PC-3 (cell line): ENCODE data around the gene ABCF3. TPM values are rescaled to one million over a fixed set of nuclear protein-coding genes. Genes with fewer than 3 reads are reported as not detected.

Source experiments
- ATAC-seq: fragments of 200-7000 bp; cut with Tn5 transposase; 2 replicates; pipeline ENCODE4 v1.9.1; 2020; ENCODE audit warnings: mild to moderate bottlenecking, moderate library complexity
- BruUV-seq: library from RNA; stranded (reverse); fragments of 400-500 nt; replicated peaks from 2 replicates; lab custom pipeline; 2021; lab: Mats Ljungman, UMichigan
- CTCF ChIA-PET: fragments of 300-600 bp; sonication (Branson Sonifier 250); formaldehyde crosslinking; loops from one replicate; lab custom pipeline; 2022; ENCODE audit warnings: antibody characterized with exemption; lab: Charles Lee
- POLR2A ChIA-PET: fragments of 300-600 bp; sonication (Branson Sonifier 250); formaldehyde crosslinking; loops from one replicate; lab custom pipeline; 2022; ENCODE audit warnings: antibody characterized with exemption; ENCODE audit not compliant: unreplicated experiment; lab: Charles Lee
- DNase-seq: peaks from one replicate; pipeline ENCODE4 v3.0.0-alpha.2; 2015
- H2AFZ ChIP-seq: fragments of 300-600 bp; sonication (generic); 2 replicates; pipeline ENCODE4 v1.6.0; 2016; ENCODE audit warnings: antibody characterized with exemption, low read length
- H3F3A ChIP-seq: fragments of 300-600 bp; sonication (generic); one replicate; pipeline ENCODE4 v1.6.0; 2017; ENCODE audit warnings: antibody characterized with exemption, low read length, control low read depth, mild to moderate bottlenecking; ENCODE audit not compliant: unreplicated experiment
- H3K27ac ChIP-seq: fragments of 300-600 bp; sonication (generic); 2 replicates; pipeline ENCODE4 v1.5.1; 2016; ENCODE audit warnings: mild to moderate bottlenecking, low read length
- H3K27me3 ChIP-seq: fragments of 300-600 bp; sonication (generic); 2 replicates; pipeline ENCODE4 v1.6.1; 2016; ENCODE audit warnings: low read length, mixed read lengths
- H3K36me3 ChIP-seq: fragments of 300-600 bp; sonication (generic); 2 replicates; pipeline ENCODE4 v1.6.1; 2016; ENCODE audit warnings: low read depth, mixed run types, low read length, mixed read lengths
- H3K4me1 ChIP-seq: fragments of 300-600 bp; sonication (generic); 2 replicates; pipeline ENCODE4 v1.5.1; 2016; ENCODE audit warnings: low read length; ENCODE audit not compliant: insufficient read depth
- H3K4me2 ChIP-seq: fragments of 300-600 bp; sonication (generic); 2 replicates; pipeline ENCODE4 v1.6.0; 2016; ENCODE audit warnings: low read length
- H3K4me3 ChIP-seq: fragments of 300-600 bp; sonication (generic); 2 replicates; pipeline ENCODE4 v1.5.1; 2016; ENCODE audit warnings: mild to moderate bottlenecking, low read length, mixed read lengths
- H3K79me2 ChIP-seq: fragments of 300-600 bp; sonication (generic); 2 replicates; pipeline ENCODE4 v1.6.1; 2017; ENCODE audit warnings: low read length, mixed read lengths
- H3K9ac ChIP-seq: fragments of 300-600 bp; sonication (generic); 2 replicates; pipeline ENCODE4 v1.6.0; 2016; ENCODE audit warnings: mild to moderate bottlenecking, low read length
- H3K9me2 ChIP-seq: fragments of 300-600 bp; sonication (generic); replicated peaks from 2 replicates; pipeline ENCODE4 v1.6.1; 2016; ENCODE audit warnings: mixed run types, low read length, mixed read lengths
- H3K9me3 ChIP-seq: fragments of 300-600 bp; sonication (generic); 2 replicates; pipeline ENCODE4 v1.6.1; 2016; ENCODE audit warnings: low read length, mixed read lengths
- H4K20me1 ChIP-seq: fragments of 300-600 bp; sonication (generic); 2 replicates; pipeline ENCODE4 v1.6.1; 2016; ENCODE audit warnings: low read length, mixed read lengths
- CTCF ChIP-seq: fragments of 300-600 bp; sonication (generic); conservative IDR thresholded peaks from 2 replicates; pipeline ENCODE4 v1.5.1; 2017; ENCODE audit warnings: antibody characterized with exemption, low read depth, mild to moderate bottlenecking, low read length
- EZH2 ChIP-seq: fragments of 300-600 bp; sonication (generic); IDR thresholded peaks from one replicate; pipeline ENCODE4 v1.6.1; 2017; ENCODE audit warnings: antibody characterized with exemption, mild to moderate bottlenecking, low read length; ENCODE audit not compliant: unreplicated experiment
- EZH2phosphoT487 ChIP-seq: fragments of 300-600 bp; sonication (generic); IDR thresholded peaks from 2 replicates; pipeline ENCODE4 v1.6.1; 2018; ENCODE audit warnings: mild to moderate bottlenecking, antibody characterized with exemption, low read length, borderline replicate concordance
- intact Hi-C: fragments of 100-400 bp; cut with micrococcal nuclease; formaldehyde crosslinking; loops from 2 replicates; pipeline ENCODE4 v1.9.0; 2023
- total RNA-seq: library from RNA; depleted of rRNA; stranded (reverse); fragments of >200 nt; gene quantifications from 2 replicates; pipeline ENCODE4 v1.2.3, GENCODE V29; 2014

The ABCF3 gene
- total RNA-seq, 1 experiment from 2014 or later: 85.5 TPM

DNA sequence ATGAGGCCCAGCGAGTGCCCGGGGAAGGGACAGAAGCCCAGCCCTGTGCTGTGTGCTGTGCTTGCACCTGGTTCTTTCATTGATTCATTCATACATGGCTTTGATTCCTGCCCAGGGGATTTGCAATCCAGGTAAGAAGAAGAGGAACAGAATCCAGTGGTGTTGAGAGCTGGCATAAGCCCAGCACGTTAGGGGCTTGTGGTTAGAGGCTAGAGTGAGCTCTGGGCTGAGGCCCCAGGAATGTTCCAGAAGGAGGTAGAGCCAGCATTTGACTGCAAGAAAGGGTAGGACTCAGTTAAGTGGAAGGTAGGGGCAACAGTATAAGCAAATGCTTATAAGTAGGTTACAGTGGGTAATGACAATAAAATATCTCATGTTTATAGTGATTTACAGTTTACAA lies 45.7 kb downstream of the ABCF3 start:
- Histone ChIP-seq H3K27ac (no peak overlapping the region), H4K20me1 (no peaks in the 10 kb centered on the region), H3F3A (no peaks in the 10 kb centered on the region), H3K4me3 (no peak overlapping the region), H3K36me3 (no peaks in the 10 kb centered on the region), H3K4me1 (peaks cover 19% of the 10 kb centered on the region), H3K9me2 (no peaks in the 10 kb centered on the region), H3K27me3 (peaks cover 10% of the 10 kb centered on the region), H3K4me2 (no peak overlapping the region), H3K79me2 (no peaks in the 10 kb centered on the region), H2AFZ (no peak overlapping the region), H3K9ac (no peak overlapping the region), H3K9me3 (no peaks in the 10 kb centered on the region)
- ChIA-PET CTCF (no interaction called here), POLR2A (no interaction called here)
- no peak for ATAC-seq
- intact Hi-C loops: loop anchor here (5.0 kb wide), 1 partner anchor 44 kb away; the partner anchor contains the start of gene ABCF3
- TF ChIP-seq EZH2phosphoT487 (no peak), EZH2 (no peak), CTCF (no peak)
- DNase-seq: no peak
- BruUV-seq: no TSS peak

DNA sequence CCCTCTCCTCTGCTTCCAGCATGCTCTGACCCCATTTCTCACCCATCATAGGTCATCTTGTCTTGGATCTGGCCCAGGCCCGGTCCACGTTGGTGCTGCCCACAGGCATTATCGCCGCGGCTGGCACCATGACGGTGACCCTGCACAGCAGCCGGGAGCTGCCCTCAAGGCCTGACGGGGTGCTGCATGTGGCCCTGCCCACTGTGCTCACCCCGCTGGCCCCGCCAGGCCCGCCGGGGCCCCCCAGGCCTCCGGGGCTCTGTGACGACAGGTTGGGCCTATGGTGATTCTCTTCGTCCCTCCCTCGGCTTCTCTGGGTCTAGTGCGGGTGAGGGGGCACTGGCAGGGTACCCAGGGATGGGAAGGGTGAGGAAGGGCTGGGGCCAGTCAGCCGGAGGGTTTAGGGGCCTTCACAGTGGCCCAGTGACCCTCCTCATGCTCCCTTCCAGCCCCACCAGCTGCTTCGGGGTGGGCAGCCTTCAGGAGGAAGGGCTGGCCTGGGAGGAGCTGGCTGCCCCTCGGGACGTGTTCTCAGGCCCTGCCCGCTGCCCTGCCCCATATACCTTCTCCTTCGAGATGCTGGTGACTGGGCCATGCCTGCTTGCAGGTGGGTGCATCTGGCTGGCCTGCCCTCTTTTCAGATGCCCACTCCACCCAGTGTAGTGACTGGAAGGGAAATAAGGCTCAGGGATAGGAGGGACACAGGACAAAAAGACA lies 47.3 kb downstream of the ABCF3 start:
- H3F3A ChIP-seq: no peaks in the 10 kb centered on the region
- ChIA-PET POLR2A (no interaction called here), CTCF (no interaction called here)
- TF ChIP-seq EZH2 (no peak), CTCF (no peak), EZH2phosphoT487 (no peak)
- H3K4me2 ChIP-seq: no peak overlapping the region
- no peaks in the 10 kb centered on the region for H3K9me2 ChIP-seq
- no peak overlapping the region for H3K4me3 ChIP-seq
- intact Hi-C loops: loop anchor here (5.0 kb wide), 1 partner anchor 46 kb away; the partner anchor contains the start of gene ABCF3
- no peak overlapping the region for H3K9ac ChIP-seq
- no peaks in the 10 kb centered on the region for H4K20me1 ChIP-seq
- DNase-seq: no peak
- H3K79me2 ChIP-seq: no peaks in the 10 kb centered on the region
- H2AFZ ChIP-seq: no peak overlapping the region
- no peaks in the 10 kb centered on the region for H3K36me3 ChIP-seq
- ATAC-seq: no peak
- no TSS peak for BruUV-seq
- peaks cover 19% of the 10 kb centered on the region for H3K4me1 ChIP-seq
- H3K9me3 ChIP-seq: no peaks in the 10 kb centered on the region
- peaks cover 10% of the 10 kb centered on the region for H3K27me3 ChIP-seq
- no peak overlapping the region for H3K27ac ChIP-seq

DNA sequence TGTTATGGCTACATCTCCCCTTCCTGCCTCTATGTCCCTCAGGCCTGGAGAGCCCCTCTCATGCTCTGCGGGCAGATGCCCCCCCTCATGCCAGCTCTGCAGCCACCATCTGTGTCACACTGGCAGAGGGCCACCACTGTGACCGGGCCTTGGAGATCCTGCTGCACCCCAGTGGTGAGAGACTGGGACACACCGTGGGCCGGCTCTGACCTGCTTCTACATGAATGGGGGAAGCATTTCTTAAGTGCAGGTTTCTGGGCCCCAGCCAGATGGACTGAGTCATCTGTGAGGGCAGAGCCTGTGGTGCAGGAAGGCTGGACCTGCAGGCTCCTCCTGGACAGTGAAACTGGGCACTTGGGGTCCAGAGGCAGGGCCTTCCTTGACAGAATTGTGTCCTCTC lies 48.2 kb downstream of the ABCF3 start:
- H3K9me3 ChIP-seq: no peaks in the 10 kb centered on the region
- no peaks in the 10 kb centered on the region for H4K20me1 ChIP-seq
- H3K4me1 ChIP-seq: peaks cover 19% of the 10 kb centered on the region
- BruUV-seq: no TSS peak
- H2AFZ ChIP-seq: peak overlapping the region; percentile 31
- ChIA-PET POLR2A (no interaction called here), CTCF (no interaction called here)
- no peaks in the 10 kb centered on the region for H3K36me3 ChIP-seq
- no peak overlapping the region for H3K9ac ChIP-seq
- peaks cover 10% of the 10 kb centered on the region for H3K27me3 ChIP-seq
- intact Hi-C loops: loop anchor here (5.0 kb wide), 1 partner anchor 47 kb away; the partner anchor contains the start of gene ABCF3
- no peaks in the 10 kb centered on the region for H3K9me2 ChIP-seq
- TF ChIP-seq CTCF: peak; percentile 56
- no peak for TF ChIP-seq EZH2phosphoT487
- TF ChIP-seq EZH2: no peak
- ATAC-seq: peak; percentile 85
- H3K27ac ChIP-seq: no peak overlapping the region
- H3K79me2 ChIP-seq: no peaks in the 10 kb centered on the region
- peak overlapping the region; percentile 56 for H3K4me2 ChIP-seq
- H3F3A ChIP-seq: no peaks in the 10 kb centered on the region
- H3K4me3 ChIP-seq: no peak overlapping the region
- peak; percentile 95 for DNase-seq
